Measurements from ENCODE around the gene KRT6C.

GRCh38 chr12:52515927-52516831, 42.6 kb upstream of the KRT6C start:
- TF ChIP-seq CTCF (IDR thresholded peaks at IDR 0.05): no peak
- no peak for TF ChIP-seq EP300 (IDR thresholded peaks at IDR 0.05)
- TF ChIP-seq POLR2AphosphoS5 (IDR thresholded peaks at IDR 0.05): no peak
- TF ChIP-seq POLR2A (IDR thresholded peaks at IDR 0.05; ENCODE audit: low read depth): no peak

Data from esophagus muscularis mucosa (tissue), 4 donors.